ENCODE results near the gene PPP2R5C.
"Not testable (repeated sequence)": the region's sequence is repeated elsewhere in the genome, so short reads cannot be mapped to it uniquely, and the experiment has no call there.

The PPP2R5C gene

DNA sequence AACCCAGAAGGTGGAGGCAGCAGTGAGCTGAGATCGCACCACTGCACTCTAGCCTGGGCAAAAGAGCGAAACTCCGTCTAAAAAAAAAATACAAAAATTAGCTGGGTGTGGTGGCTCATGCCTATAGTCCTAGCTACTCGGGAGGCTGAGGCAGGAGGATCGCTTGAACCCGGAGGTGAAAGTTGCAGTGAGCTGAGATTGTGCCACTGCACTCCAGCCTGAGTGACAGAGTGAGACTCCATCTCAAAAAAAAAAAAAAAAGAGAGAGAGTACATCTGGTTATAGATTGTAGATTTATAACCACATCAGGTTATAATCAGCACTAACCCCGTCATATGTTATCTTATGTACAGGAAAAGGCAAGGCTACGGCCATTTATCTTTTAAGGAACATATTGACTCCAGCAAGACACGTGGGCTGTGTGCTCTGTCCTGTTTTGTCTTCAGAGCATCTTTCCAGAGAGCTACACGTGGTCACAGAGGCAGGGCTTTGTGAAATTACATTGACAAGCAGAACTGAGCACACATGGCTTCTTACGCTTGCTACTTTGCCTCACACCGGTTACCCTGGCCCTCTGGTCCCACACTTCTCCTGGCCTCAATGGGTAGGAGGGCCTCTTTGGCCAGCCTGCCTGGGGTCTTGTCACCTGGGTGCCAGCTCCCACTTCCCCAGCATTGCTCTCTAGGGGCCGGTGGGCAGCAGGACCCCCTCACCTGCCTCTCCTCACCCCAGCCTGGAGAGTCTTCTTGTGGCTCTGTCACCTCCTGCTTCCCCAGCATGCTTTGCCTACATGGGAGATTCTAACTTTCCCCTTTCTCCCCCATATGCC lies 196.1 kb downstream of the PPP2R5C start:
- DNase-seq: no peak

GRCh38 chr14:101958418-101959180 lies 197.1 kb downstream of the PPP2R5C start:
- DNase-seq: no peak

DNA sequence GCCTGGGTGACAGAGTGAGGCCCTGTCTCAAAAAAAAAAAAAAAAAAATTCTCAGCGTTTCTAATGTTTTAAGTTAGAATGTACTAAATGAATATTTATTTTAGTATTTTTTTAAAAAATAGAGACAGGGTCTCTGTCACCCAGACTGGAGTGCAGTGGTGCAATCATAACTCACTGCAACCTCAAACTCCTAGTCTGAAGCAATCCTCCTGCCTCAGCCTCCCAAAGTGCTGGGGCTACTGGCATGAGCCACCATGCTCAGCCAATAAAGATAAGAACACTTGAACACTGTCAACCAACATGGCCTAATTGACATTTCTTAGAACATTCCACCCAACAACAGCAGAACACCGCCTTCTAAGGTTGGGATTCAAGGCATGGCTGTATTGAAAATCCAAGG lies 197.8 kb downstream of the PPP2R5C start:
- DNase-seq: no peak

- DNase-seq: no peak
Observed at GRCh38 chr14:101960225-101960624, 198.7 kb downstream of the PPP2R5C start.

DNA sequence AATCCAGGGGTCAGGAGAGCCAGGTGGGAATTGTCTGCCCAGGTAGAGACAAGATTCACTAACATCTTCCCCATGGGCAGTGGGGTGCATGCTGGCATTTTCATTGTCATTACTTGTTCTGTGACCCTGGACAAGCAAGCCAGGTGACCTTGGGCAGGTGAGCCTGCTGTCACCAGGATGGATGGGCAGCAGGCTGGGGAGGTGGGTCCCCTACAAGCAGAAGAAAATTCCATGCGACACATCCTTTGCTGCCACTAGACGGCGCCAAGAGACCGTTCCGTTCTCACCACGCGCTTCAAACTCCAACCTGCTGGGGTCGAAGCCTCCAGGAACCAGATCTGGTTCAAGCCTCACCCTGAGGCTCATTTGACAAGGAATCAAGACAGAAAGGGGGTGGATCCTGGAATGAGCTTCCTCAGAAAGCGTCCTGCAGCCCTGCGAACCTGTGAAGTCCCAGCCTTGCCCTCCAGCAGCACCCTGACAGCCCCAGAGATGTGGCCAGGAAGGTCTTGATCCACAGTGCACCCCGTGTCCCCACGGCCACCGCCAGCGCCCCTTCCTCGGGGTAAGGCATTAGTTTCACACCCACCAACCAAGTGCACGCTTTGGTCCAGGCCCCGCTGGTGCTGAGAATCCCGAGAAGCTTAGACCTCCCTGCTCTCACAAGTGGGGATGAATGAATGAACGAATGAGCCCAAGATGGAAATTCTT lies 199.7 kb downstream of the PPP2R5C start:
- DNase-seq: peak; percentile 69

- no peak for DNase-seq
Observed at GRCh38 chr14:101961746-101962502, 200.4 kb downstream of the PPP2R5C start.

GRCh38 chr14:101962503-101962874 lies 201.0 kb downstream of the PPP2R5C start:
- DNase-seq: no peak

- DNase-seq: no peak
Observed at GRCh38 chr14:101963052-101963451, 201.5 kb downstream of the PPP2R5C start.

GRCh38 chr14:101963656-101964296 lies 202.3 kb downstream of the PPP2R5C start:
- DNase-seq: no peak

- DNase-seq: peak; percentile 48
Observed at GRCh38 chr14:101964297-101965180, 203.0 kb downstream of the PPP2R5C start, which contains the start of gene DYNC1H1. Gene DYNC1H1, plus strand, starts transcription at chr14:101964573. Its CDS starts 119 bp downstream, at chr14:101964692.

GRCh38 chr14:101965181-101965544 lies 203.7 kb downstream of the PPP2R5C start:
- peak; percentile 18 for DNase-seq

DNA sequence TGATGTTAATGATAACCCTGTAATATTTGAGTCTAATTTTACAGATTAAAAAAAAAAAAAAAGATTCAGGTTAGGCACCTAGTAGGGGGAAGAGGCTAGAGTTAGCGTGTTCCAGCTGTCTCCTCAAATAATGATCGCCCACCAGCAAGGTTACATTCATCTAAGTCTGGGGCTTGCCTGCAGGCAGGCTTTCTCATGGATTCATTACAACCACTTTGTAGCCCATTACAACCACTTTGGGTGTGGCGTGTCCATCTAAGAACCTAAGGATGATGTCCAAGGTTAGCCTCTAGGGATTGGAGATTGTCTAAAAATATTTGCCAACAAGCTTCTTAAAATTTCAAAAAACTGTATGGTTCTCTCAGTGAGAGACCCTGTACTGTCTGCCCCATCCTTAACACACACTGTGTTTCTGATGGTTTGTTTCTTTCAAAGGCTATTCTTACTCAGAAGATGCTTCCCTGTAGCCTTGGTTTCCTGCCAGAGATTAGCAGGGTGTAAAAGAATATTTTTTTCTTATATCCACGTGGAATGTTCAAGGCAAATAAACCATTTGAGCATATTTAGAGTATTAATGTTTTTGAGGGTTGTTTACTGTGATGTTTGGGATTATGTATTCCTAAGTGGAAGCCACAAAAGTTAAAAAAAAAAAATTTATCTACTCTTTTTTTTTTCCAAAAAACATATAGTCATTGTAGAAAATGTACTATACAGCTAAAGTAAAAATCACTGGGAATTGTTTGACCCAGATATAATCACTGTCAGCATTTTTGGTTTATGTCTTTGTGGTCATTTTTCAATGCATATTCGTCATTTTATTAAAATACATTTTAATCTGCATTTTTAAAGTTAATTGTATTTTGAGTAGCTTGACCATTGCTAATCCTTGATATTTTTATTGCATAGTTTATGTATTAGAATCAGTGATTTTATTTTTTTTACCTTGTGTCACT lies 204.5 kb downstream of the PPP2R5C start:
- DNase-seq: no peak

DNA sequence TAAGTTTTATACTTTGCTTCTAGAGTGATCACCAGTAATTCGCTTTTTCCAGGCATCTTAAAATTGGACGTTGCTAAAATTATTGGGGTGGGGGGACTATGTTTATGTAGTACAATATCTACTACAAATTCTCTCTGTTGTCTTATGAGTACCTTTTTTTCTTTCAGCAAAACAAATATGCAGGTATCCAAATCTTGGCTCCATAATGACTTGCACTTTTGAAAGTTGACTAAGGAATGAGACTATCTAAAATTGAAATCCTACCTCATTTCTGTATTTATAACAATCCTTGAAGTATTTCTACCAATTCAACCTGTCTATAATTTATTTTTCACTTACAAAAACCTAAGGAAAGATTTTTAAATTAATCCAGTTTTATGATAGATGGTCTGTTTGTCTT lies 205.2 kb downstream of the PPP2R5C start:
- no peak for DNase-seq

GRCh38 chr14:101968186-101968585 lies 206.7 kb downstream of the PPP2R5C start:
- DNase-seq: no peak

GRCh38 chr14:101969481-101969880 lies 208.0 kb downstream of the PPP2R5C start:
- no peak for DNase-seq

DNA sequence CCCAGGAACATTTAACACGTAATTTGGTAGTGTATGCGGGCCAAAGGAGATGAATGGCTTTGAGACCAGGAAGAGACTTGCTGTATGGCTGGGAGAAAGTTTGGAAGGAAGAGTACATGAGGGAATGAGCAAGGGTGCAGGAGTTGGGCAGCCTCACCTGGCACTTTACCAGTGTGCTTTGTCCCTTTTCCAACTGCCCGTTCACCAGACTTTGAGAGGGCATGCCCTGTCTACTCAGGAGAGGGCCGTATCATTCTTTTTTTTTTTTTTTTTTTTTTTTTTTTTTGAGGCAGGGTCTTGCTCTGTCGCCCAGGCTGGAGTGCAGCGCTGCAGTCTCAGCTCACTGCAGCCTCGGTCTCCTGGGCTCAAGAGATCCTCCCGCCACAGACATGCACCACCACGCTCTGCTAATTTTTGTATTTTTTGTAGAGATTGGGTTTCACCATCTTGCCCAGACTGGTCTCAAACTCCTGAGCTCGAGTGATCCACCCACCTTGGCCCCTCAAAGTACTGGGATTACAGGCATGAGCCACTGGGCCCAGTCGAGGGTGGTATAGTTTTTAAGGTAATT lies 209.4 kb downstream of the PPP2R5C start:
- no peak for DNase-seq

DNA sequence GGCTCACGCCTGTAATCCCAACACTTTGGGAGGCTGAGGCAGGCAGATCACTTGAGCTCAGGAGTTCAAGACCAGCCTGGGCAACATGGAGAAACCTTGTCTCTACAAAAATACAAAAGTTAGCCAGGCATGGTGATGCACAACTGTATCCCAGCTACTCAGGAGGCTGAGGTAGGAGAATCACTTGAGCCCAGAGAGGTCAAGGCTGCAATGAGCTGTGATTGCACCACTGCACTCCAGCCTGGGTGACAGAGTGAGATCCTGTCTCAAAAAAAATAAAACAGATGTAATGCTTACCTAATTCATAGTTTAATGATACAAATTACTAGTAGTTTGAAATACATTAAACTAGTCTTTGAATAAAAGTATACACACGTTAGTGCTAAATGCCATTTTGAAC lies 209.9 kb downstream of the PPP2R5C start:
- not testable (repeated sequence) for DNase-seq

DNA sequence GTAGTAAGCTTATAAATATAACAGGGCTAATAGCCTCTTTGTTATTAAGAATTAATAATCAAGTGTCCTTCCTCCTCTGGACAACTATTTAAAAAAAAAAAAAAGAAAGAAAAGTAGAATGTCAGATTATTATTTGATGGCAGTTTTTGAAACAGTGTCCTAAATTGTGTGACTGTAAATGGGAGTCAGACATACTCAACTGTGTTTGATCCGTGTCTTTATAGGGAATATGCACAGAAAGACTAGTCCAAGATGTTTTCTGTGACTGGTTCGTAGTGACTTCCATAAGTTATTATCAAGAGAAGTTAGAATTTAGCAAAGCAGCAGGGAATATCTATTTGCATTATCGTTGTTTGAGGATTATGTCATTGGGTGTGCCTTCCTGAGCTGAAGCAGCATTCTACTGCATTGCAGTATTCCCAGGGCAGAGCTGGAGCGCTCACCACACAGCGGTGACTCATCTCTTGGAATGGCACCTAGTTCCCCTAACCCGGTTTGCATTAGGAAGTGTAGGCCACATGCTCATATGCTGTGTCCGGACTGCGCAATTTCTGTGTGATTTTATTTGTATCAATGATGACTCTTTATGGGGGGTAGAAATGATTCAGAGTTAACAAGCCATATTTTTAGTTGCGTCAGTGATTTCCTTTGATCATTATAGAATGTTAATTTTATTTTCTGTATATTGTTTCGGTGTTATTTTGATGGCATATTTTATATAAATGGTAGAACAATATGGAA lies 210.8 kb downstream of the PPP2R5C start:
- no peak for DNase-seq

GRCh38 chr14:101973356-101973755 lies 211.8 kb downstream of the PPP2R5C start:
- DNase-seq: no peak

All from NCI-H187 treated with DMSO at 0.1 percent for 48 hours (cell line).